Measurements from ENCODE around the gene MAN1C1.

DNA sequence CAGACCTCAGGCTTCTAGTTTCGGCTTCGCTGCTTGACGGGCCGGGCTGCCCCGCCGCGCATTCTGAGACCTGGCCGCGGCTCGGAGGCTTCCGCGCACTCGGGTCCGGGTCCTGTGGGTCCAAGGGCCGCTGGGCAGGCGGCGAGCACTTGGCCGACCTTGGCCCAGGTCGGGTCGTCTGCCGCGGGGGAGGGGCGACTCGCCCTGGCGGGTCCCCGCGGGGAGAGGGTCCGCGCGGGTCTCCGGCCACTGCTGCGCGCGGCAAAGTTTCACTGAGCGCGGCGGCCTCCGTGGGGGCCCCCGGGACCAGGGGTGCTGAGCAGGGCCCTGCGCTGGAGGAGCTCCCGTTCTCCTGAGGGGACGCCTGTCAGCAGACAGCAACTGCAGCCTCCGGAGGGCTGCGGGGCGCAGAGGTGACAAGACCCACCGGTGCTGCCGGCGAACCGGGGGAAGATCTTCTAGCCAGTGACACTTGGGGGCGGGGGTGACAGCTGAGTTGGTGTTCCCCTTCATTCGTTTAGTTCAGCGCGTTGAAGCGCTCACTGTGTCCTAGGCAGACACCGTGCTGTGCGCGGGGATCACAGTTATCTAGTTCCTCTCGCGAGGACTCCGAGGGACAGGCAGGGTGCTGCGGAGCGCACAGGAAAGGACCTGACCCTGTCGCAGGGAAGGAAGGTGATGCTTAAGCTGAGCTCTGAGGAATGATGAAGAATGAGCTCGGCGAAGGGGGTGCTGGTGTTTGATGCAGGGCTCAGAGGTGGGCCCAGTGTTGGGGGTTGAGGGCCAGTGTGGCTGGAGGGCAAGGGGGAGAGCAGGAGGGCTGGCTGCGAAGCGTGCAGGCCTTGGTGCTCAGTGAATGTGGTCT, 203.9 kb downstream of the MAN1C1 start:
- TF ChIP-seq, protein P1, sequence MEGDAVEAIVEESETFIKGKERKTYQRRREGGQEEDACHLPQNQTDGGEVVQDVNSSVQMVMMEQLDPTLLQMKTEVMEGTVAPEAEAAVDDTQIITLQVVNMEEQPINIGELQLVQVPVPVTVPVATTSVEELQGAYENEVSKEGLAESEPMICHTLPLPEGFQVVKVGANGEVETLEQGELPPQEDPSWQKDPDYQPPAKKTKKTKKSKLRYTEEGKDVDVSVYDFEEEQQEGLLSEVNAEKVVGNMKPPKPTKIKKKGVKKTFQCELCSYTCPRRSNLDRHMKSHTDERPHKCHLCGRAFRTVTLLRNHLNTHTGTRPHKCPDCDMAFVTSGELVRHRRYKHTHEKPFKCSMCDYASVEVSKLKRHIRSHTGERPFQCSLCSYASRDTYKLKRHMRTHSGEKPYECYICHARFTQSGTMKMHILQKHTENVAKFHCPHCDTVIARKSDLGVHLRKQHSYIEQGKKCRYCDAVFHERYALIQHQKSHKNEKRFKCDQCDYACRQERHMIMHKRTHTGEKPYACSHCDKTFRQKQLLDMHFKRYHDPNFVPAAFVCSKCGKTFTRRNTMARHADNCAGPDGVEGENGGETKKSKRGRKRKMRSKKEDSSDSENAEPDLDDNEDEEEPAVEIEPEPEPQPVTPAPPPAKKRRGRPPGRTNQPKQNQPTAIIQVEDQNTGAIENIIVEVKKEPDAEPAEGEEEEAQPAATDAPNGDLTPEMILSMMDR (IDR thresholded peaks at IDR 0.05; ENCODE audit: insufficient read depth, low read length, poor library complexity, severe bottlenecking) = no peak
- no peak for TF ChIP-seq EZH2phosphoT487 (conservative IDR thresholded peaks at IDR 0.05; ENCODE audit: low read length)
